Activated CD8-positive, alpha-beta memory T cell treated with anti-CD3 and anti-CD28 coated beads, Interleukin-2, amount 50 U/mL, for 24 hours (primary cell): ENCODE measurements around the gene BIRC7.
"Not testable (repeated sequence)": the region's sequence is repeated elsewhere in the genome, so short reads cannot be mapped to it uniquely, and the experiment has no call there.

Source experiments
- DNase-seq: peaks from one replicate; pipeline ENCODE4 v3.0.0-alpha.2; 2020; ENCODE audit errors: extremely low read depth

The BIRC7 gene

GRCh38 chr20:63206878-63207277, 28.8 kb upstream of the BIRC7 start:
- DNase-seq: no peak

DNA sequence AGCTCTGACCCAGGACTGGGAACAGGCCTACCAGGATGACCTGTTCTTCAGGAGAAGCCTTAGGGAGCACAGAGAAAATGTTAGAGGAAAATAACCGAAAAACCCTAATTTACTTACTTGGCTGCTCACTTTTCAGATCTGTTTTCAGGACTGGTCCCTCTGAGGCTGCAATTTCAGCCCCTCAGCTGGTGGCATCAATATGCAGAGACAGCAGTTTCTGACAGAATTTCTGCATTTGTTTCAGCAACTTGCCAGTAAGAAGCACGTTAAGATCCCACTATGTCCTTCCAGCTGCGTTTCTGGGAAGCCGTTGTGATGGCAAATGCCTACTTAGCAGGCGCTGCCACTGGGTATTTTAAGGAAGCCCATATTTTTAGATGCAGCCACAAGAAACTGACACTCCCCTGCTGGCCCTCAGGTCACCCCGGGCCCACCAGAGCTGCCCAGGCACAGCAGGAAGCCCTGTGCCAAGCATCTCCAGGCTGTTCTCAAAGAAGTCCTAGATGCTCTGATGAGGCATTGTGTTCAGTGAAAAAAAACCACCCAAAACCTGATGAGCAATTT, 27.3 kb upstream of the BIRC7 start:
- DNase-seq: no peak

- no peak for DNase-seq
These were observed 25.6 kb upstream of the BIRC7 start for GRCh38 chr20:63210011-63210605.

DNA sequence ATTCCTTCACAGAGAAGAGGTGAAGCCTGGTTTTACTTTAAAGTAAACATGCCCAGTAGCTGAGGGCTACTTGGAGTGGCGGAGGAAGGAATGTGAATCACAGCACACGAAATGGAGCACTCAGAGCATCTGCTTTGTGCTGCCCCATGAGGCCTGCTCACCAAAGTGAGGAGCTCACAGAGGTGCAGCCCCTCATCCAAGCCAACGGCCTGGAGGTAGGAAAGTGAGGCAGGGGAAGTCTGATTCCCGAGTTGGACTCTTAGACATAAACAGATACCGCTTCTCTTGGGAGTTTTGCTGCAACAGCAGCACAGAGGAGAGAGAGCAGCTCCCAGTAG, 23.3 kb upstream of the BIRC7 start:
- DNase-seq: no peak

- no peak for DNase-seq
These were observed 22.9 kb upstream of the BIRC7 start for GRCh38 chr20:63212792-63213191.

GRCh38 chr20:63214514-63214913, 21.2 kb upstream of the BIRC7 start:
- no peak for DNase-seq

DNA sequence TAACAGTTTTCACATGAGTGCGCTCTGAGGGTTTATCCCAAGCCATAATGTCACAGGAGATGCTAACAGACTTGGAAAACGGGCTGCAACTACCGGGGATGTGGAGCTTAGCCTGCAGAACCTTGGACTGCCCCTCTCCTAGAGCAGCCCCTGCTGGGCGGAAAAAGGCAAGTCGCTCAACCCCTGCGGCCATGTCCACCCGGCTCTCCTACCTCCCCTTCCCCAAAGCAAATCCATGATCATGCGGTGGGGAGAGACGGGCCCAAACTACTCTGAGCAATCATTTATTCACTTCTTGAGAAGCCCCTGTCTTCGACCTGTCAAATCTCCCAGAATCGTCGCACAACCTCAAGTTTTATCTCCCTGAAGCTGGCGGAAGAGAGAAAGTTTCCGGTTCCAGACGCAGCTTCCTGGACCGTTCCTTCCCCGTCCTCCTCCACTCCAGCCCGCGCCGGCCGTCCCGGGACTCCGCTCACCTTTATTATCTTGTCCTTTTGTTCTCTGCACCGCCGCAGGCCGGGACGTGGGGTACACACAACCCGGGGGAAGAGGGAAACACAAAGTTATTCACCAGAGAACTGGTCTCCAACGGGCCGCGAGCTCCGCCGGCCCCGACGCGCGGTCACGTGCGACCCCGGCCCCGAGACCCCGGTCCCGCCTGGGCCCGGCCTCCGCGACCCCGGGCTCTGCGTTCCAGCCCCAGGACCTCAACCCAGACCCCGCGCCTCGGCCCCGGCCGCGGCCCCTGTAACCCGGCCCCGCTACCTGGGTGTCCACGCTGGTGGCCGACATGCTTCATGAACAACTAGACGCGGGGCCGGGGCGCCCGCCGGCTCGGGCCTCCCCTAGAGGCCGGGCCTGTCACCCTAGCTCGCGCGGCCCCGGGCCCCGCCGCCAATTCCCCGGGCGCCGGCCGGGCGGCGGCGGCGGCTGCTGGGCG, 20.3 kb upstream of the BIRC7 start:
- no peak for DNase-seq

GRCh38 chr20:63216041-63216848, 19.5 kb upstream of the BIRC7 start, which contains the start of gene YTHDF1:
Gene YTHDF1 (minus strand): TSS chr20:63216131. CDS start chr20:63215892, 239 bp downstream.
- peak; percentile 85 for DNase-seq

DNA sequence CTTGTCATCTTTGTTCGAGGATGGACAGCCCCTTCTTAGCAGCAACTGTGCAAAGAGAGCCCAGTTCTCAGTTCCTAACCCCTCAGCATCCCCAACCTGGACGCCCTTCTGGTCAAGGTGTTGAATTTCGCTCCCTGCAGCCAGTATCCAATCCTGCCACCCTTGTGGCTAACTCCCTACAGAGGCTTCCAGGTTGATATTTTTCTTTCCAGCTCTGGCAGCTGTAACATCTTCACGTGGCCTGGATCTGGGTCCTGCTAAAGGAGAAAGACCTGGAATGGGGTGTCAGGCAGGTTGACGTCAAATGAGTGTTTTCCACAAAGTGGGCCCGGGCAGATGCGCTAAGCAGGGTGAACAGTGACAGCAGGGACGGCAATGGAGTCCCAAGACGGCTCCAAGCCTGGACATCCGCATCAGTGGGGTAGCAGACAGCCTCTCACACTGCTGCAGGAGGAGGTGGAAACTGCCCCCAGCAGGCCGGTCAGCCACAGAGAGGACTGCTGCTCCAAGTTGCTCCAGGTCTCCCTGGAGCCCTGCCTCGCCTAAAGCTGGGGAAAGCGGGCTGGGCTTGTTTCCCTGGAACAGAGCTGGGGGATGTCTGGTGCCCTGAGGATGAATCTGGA, 18.7 kb upstream of the BIRC7 start:
- DNase-seq: no peak

GRCh38 chr20:63217706-63218105, 18.0 kb upstream of the BIRC7 start:
- DNase-seq: no peak

DNA sequence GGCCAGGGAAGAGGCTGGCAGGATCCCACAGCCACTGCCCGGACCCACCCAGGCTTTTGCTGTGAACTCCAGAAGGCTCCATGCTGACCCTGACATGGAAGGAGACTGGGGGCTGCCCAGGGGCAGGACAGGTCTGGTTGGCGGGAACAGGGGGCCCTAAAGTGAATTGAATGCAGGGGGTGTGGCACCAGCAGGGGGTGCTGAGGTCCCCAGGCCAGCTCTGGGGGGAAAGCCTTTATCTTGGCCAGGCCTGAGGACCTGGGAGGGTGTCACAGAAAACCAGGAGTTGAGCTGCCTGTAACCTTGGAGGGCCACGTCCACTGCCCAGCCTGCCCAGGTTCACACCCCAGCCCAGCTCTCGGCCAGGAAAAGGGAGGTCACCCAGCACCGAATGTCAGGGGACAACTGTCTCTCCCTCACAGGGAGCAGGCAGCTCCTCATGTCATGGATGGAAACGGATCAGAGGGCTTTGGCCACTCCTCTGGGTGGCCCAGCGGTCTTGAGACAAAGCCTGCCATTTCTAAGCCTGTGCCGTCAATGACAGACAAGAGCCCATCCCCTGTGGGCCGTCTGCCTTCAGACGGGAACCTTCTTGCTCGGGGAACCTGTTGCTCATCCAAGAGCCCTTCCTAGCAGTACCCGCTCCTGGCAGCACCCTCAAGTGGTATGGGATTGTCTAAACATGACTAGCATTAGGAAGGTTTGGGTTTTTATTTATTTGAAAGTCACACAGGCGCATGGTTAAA, 16.8 kb upstream of the BIRC7 start:
- no peak for DNase-seq

GRCh38 chr20:63219447-63219821, 16.3 kb upstream of the BIRC7 start:
- DNase-seq: no peak

GRCh38 chr20:63219866-63220521, 15.7 kb upstream of the BIRC7 start:
- DNase-seq: no peak

DNA sequence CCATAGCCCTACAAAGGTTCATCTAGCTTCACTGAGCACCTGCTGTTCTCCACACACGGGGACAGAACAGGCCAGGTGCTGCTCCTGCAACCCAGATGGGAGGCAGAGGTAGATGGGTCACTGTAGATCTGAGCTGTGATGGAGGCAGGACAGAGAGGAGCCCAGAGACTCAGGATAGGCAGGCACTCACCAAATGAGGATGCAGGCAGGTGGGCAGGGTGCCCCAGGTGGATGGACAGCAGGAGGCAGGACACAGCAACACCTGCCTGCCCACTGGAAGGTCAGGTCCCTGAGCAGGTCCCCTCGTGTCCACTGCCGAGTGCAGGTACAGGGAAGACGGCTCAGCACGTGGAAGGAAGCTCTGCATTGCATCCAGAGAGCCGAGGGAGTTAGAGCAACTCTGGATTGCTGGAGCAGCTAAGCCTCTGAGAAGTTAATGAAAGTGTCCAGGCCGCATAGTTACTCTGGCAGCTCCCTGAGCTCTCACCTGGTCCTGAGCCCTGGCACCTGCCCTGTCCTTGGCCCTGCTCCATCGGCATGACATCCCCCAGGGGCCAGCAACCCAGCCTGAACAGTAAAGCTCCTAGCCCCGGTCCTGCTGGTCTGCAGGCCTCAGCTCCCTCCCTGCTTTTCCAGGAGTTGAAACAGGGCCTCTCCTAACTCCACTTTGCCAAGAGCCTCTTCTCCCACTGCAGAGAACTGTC, 14.9 kb upstream of the BIRC7 start:
- no peak for DNase-seq

GRCh38 chr20:63221400-63222053, 14.2 kb upstream of the BIRC7 start:
- DNase-seq: not testable (repeated sequence)

DNA sequence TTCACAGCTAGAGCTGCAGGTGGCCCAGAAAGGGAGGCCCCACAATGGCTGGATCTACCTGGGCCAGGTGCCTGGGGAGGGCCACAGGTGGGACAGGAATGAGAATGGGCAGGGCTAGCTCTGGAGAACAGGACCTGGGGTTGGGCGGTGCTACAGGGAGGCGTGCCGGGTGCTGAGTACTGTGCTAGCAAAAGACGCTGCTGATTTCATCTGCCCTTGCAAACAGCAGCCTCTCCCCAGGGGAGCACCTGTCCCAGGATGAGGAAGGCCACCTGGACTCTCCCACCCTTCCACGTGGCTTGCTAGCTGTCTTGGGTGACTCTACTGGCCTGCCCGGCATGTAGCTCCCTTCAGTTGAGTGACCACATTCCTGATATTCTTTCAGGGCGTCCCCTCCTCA, 13.2 kb upstream of the BIRC7 start:
- DNase-seq: no peak

- DNase-seq: no peak
These were observed 12.4 kb upstream of the BIRC7 start for GRCh38 chr20:63223121-63223825.

DNA sequence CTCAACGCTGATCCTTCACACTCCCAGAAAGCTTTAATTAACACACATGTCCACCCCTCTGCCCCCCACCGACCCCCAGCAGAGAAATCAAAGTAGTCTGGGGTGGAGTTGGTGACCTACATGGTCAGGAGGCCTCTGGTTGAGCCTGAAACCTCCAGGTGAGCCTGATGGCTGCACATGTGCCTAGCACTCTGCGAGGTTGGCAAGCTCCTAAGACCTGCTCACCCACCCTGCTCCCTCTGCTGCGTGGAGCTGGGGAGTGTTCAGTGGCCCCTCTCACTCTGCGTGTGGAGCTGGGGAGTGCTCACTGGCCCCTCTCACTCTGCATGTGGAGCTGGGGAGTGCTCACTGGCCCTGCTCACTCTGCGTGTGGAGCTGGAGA, 11.9 kb upstream of the BIRC7 start:
- no peak for DNase-seq
